Psoas muscle (tissue), 8 donors: ENCODE results near the gene TPCN2. TPM values are rescaled to one million over a fixed set of nuclear protein-coding genes. Genes with fewer than 3 reads are reported as not detected.

ENCODE experiments used
- ATAC-seq, 4 donors: fragments of 200-7000 bp; cut with Tn5 transposase; one replicate each; pipeline ENCODE4 v1.9.1; 2020; ENCODE audit warnings: moderate library complexity in 3 of 4, mild to moderate bottlenecking in 2 of 4
- DNase-seq, 2 donors: peaks; one replicate each; pipeline ENCODE4 v3.0.0-alpha.2; 2020
- H3K27ac ChIP-seq: fragments of 200-600 bp; one replicate; pipeline ENCODE4 v1.8.0; 2022
- H3K27me3 ChIP-seq, 3 donors: fragments of 200-600 bp in 1 of 3; one replicate each; pipeline versions ENCODE4 v1.6.1 to v1.8.0; 2013 to 2022; ENCODE audit warnings: low read length in 2 of 3, mild to moderate bottlenecking in 2 of 3, moderate library complexity in 1 of 3; ENCODE audit not compliant: insufficient read depth in 3 of 3
- H3K36me3 ChIP-seq, 2 donors: fragments of 200-600 bp in 1 of 2; one replicate each; pipeline versions ENCODE4 v1.6.1 to v1.8.0; 2013 to 2022; ENCODE audit warnings: low read depth in 1 of 2, mild to moderate bottlenecking in 1 of 2, moderate library complexity in 1 of 2; ENCODE audit not compliant: insufficient read depth in 1 of 2
- H3K4me1 ChIP-seq: fragments of 200-600 bp; one replicate; pipeline ENCODE4 v1.8.0; 2022
- H3K4me3 ChIP-seq: fragments of 200-600 bp; one replicate; pipeline ENCODE4 v1.8.0; 2022; ENCODE audit warnings: mild to moderate bottlenecking
- H3K9me3 ChIP-seq: fragments of 200-600 bp; one replicate; pipeline ENCODE4 v1.8.0; 2022
- CTCF ChIP-seq: fragments of 200-600 bp; IDR thresholded peaks from one replicate; pipeline ENCODE4 v1.8.0; 2022; ENCODE audit warnings: antibody characterized with exemption
- WGBS, 3 donors: extraction: QIAGEN DNeasy Blood & Tissue Kit; methylation state at CpG; one replicate each; pipeline versions ENCODE4 v1.1.6 to v1.1.7; 2013; 5-methylcytosine and 5-hydroxymethylcytosine counted together
- intact Hi-C, 2 donors: fragments of 100-400 bp; cut with DNase I; formaldehyde crosslinking; loops; one replicate each; pipeline versions ENCODE4 v1.11.0 to v1.14.2; 2022
- polyA plus RNA-seq, 3 donors: library from polyadenylated mRNA; stranded (reverse); fragments of 200-250 nt; gene quantifications; one replicate each; pipeline ENCODE4 v1.2.3, GENCODE V29; 2013
- total RNA-seq, 4 donors: library from RNA; stranded (reverse); fragmentation: NEBNext Ultra II Directional in 2 of 4; extraction: Animal tissue kit (Norgen Biotek cat#: 25700) in 2 of 4; gene quantifications; one replicate each; pipeline versions ENCODE4 v1.2.1 to v1.2.4, GENCODE V29; 2021 to 2023
- donor health status: healthy with polysubstance abuse.
- donor health status: DM: no; HTN: no; CAD: no; lungs with moderate emphysema.
- donor health status: Bipolar disorder and iron deficiency.
- donor health status: healthy.
- donor health status: DM: yes; HTN: yes; CAD: no.
- donor health status: DM: no; HTN: no; CAD: no.
- donor health status: DM: no; HTN: no; CAD: no.
- donor health status: DM: yes; HTN: yes; CAD: no.

The TPCN2 gene
- total and polyA plus RNA-seq, 7 donors = 2.2 to 6.0 (median 3.5) TPM

- TF ChIP-seq CTCF = no peak
- Histone ChIP-seq H3K4me1 (no peaks in the 10 kb centered on the region), H3K27me3 (peaks cover 0 to 64% (median 16%) of the 10 kb centered on the region in 3 donors), H3K36me3 (no peaks in the 10 kb centered on the region), H3K9me3 (no peaks in the 10 kb centered on the region), H3K27ac (no peak overlapping the region), H3K4me3 (no peak overlapping the region)
- intact Hi-C loops = no loop called here
- peak in 1 of 2 donors; percentile 40 for DNase-seq
- 91 to 94% (median 91%) methylated on average over 48 of the region's 48 CpGs for WGBS, 3 donors
- no peak for ATAC-seq
Measured at GRCh38 chr11:69005631-69006368, 42.9 kb upstream of the TPCN2 start.

- Histone ChIP-seq H3K4me3 (no peak overlapping the region), H3K9me3 (no peaks in the 10 kb centered on the region), H3K27ac (no peak overlapping the region), H3K36me3 (no peaks in the 10 kb centered on the region), H3K4me1 (peaks cover 4% of the 10 kb centered on the region), H3K27me3 (peaks cover 0 to 65% (median 19%) of the 10 kb centered on the region in 3 donors)
- intact Hi-C loops = no loop called here
- DNase-seq (peak in 1 of 2 donors; percentile 28), ATAC-seq (no peak)
- no peak for TF ChIP-seq CTCF
- 81 to 85% (median 83%) methylated on average over 12 of the region's 12 CpGs for WGBS, 3 donors
Measured at GRCh38 chr11:69006816-69007215, 41.9 kb upstream of the TPCN2 start.

GRCh38 chr11:69007975-69008381, 40.8 kb upstream of the TPCN2 start:
- Histone ChIP-seq H3K27me3 (peaks cover 0 to 75% (median 16%) of the 10 kb centered on the region in 3 donors), H3K4me3 (no peak overlapping the region), H3K9me3 (no peaks in the 10 kb centered on the region), H3K27ac (no peak overlapping the region), H3K36me3 (no peaks in the 10 kb centered on the region), H3K4me1 (peaks cover 5% of the 10 kb centered on the region)
- intact Hi-C loops = no loop called here
- no peak for TF ChIP-seq CTCF
- DNase-seq (peak in 1 of 2 donors; percentile 36), ATAC-seq (no peak)
- 59 to 65% (median 63%) methylated on average over 8 of the region's 8 CpGs for WGBS, 3 donors

- H3K36me3 ChIP-seq = no peaks in the 10 kb centered on the region
- WGBS, 3 donors = 55 to 72% (median 57%) methylated on average over 17 of the region's 17 CpGs
- ATAC-seq = peak in 3 of 4 donors; percentile 29 to 48 (median 43)
- no peaks in the 10 kb centered on the region for H3K9me3 ChIP-seq
- DNase-seq = peak; percentile 82 to 83
- peaks cover 11% of the 10 kb centered on the region for H3K4me1 ChIP-seq
- TF ChIP-seq CTCF = no peak
- peaks cover 0 to 77% (median 18%) of the 10 kb centered on the region in 3 donors for H3K27me3 ChIP-seq
- H3K27ac ChIP-seq = peak overlapping the region; percentile 4
- intact Hi-C loops = no loop called here
- H3K4me3 ChIP-seq = no peak overlapping the region
Measured at GRCh38 chr11:69008737-69009440, 39.8 kb upstream of the TPCN2 start.
